Caco-2 (cell line): ENCODE measurements around the gene RAB36. TPM values are rescaled to one million over a fixed set of nuclear protein-coding genes. Genes with fewer than 3 reads are reported as not detected.

ENCODE experiments used
- BruUV-seq: library from RNA; stranded (reverse); fragments of 400-500 nt; replicated peaks from 2 replicates; lab custom pipeline; 2021; lab: Mats Ljungman, UMichigan
- CTCF ChIA-PET: fragments of 300-600 bp; sonication (Branson Sonifier 250); formaldehyde crosslinking; loops from one replicate; lab custom pipeline; 2022; ENCODE audit warnings: antibody characterized with exemption; lab: Charles Lee
- POLR2A ChIA-PET: fragments of 300-600 bp; sonication (Branson Sonifier 250); formaldehyde crosslinking; loops from one replicate; lab custom pipeline; 2022; ENCODE audit warnings: antibody characterized with exemption; lab: Charles Lee
- DNase-seq, 2 experiments: peaks; one replicate each; pipeline versions ENCODE4 v3.0.0 to v3.0.0-alpha.2; 2020 to 2022
- H3K27me3 ChIP-seq: replicated peaks from 2 replicates; pipeline ENCODE4 v1.6.0; 2011; ENCODE audit warnings: low read length; ENCODE audit not compliant: control insufficient read depth, insufficient read depth
- H3K36me3 ChIP-seq: 2 replicates; pipeline ENCODE4 v1.5.1; 2011; ENCODE audit warnings: low read length; ENCODE audit not compliant: control insufficient read depth, insufficient read depth
- H3K4me1 ChIP-seq: fragments of 250-450 bp; sonication (Bioruptor Pico); 2 replicates; pipeline ENCODE4 v1.5.1; 2020; ENCODE audit warnings: mild to moderate bottlenecking
- H3K4me3 ChIP-seq: 2 replicates; pipeline ENCODE4 v1.5.1; 2011; ENCODE audit warnings: low read depth, mild to moderate bottlenecking, control low read depth, low read length
- H3K9me3 ChIP-seq: fragments of 250-450 bp; sonication (Bioruptor Pico); 2 replicates; pipeline ENCODE4 v1.5.1; 2020; ENCODE audit warnings: mild to moderate bottlenecking, moderate library complexity
- H3K27ac Mint-ChIP-seq: one replicate; pipeline ENCODE4 v1.8.0; 2022; ENCODE audit warnings: mixed read lengths; ENCODE audit not compliant: unreplicated experiment
- H3K27me3 Mint-ChIP-seq: one replicate; pipeline ENCODE4 v1.8.0; 2022; ENCODE audit warnings: mixed read lengths; ENCODE audit not compliant: insufficient read depth, unreplicated experiment
- H3K36me3 Mint-ChIP-seq: one replicate; pipeline ENCODE4 v1.8.0; 2022; ENCODE audit warnings: mild to moderate bottlenecking, mixed read lengths; ENCODE audit not compliant: insufficient read depth, unreplicated experiment
- H3K4me1 Mint-ChIP-seq: one replicate; pipeline ENCODE4 v1.8.0; 2022; ENCODE audit warnings: low read depth, mixed read lengths; ENCODE audit not compliant: unreplicated experiment
- H3K4me3 Mint-ChIP-seq: one replicate; pipeline ENCODE4 v1.8.0; 2022; ENCODE audit warnings: mild to moderate bottlenecking, moderate library complexity, mixed read lengths; ENCODE audit not compliant: unreplicated experiment
- H3K9me3 Mint-ChIP-seq: one replicate; pipeline ENCODE4 v1.8.0; 2022; ENCODE audit warnings: mixed read lengths; ENCODE audit not compliant: unreplicated experiment
- CTCF ChIP-seq, 2 experiments: fragments of 200-600 bp in 1 of 2; IDR thresholded peaks; 1 replicate in 1 of 2; 2 replicates in 1 of 2; pipeline versions ENCODE4 v1.5.1 to v1.8.0; 2011 to 2022; ENCODE audit warnings: antibody characterized with exemption in 1 of 2, control low read depth in 1 of 2, inconsistent platforms in 1 of 2, low read depth in 1 of 2, low read length in 1 of 2, mild to moderate bottlenecking in 1 of 2, moderate library complexity in 1 of 2; ENCODE audit not compliant: insufficient read depth in 1 of 2, severe bottlenecking in 1 of 2, unreplicated experiment in 1 of 2
- intact Hi-C: fragments of 100-400 bp; cut with micrococcal nuclease; formaldehyde crosslinking; loops from one replicate; pipeline ENCODE4 v1.10.0; 2022; ENCODE audit not compliant: unreplicated experiment
- total RNA-seq: library from RNA; stranded (reverse); gene quantifications from 2 replicates; pipeline ENCODE4 v1.2.3, GENCODE V29; 2022

Gene RAB36
- total RNA-seq, 1 experiment from 2014 or later, result 0.52 TPM

GRCh38 chr22:23138584-23139435, 6.5 kb upstream of the RAB36 start:
- peaks cover 14% of the 10 kb centered on the region for H3K4me1 ChIP-seq
- no peaks in the 10 kb centered on the region; the same call in 1 of the 2 replicates for H3K36me3 ChIP-seq
- Mint-ChIP-seq H3K36me3 (no peaks in the 10 kb centered on the region), H3K27me3 (no peaks in the 10 kb centered on the region), H3K4me3 (no peak overlapping the region), H3K9me3 (no peaks in the 10 kb centered on the region), H3K4me1 (peaks cover 14% of the 10 kb centered on the region), H3K27ac (no peak overlapping the region)
- no peaks in the 10 kb centered on the region for H3K27me3 ChIP-seq
- ChIA-PET POLR2A (no interaction called here), CTCF (no interaction called here)
- no peak overlapping the region for H3K4me3 ChIP-seq
- TF ChIP-seq CTCF (IDR thresholded peaks at IDR 0.05; ENCODE audit: insufficient read depth in 1 of 2, low read depth in 1 of 2, low read length in 1 of 2, severe bottlenecking in 1 of 2, unreplicated experiment in 1 of 2), result no peak
- BruUV-seq, result no TSS peak
- DNase-seq, result no peak
- no peaks in the 10 kb centered on the region for H3K9me3 ChIP-seq
- intact Hi-C loops, result no loop called here

- H3K27ac Mint-ChIP-seq, result no peak overlapping the region
- Histone ChIP-seq H3K36me3 (no peaks in the 10 kb centered on the region; the same call in 1 of the 2 replicates), H3K9me3 (no peaks in the 10 kb centered on the region), H3K4me1 (peaks cover 14% of the 10 kb centered on the region), H3K4me3 (no peak overlapping the region), H3K27me3 (no peaks in the 10 kb centered on the region)
- H3K27me3 Mint-ChIP-seq, result no peaks in the 10 kb centered on the region
- ChIA-PET CTCF (interaction anchor here (0.6 to 0.7 kb wide), 2 partner anchors 53 to 150 kb away, joined by 3 to 6 read pairs; no protein-coding TSS in a partner anchor), POLR2A (no interaction called here)
- TF ChIP-seq CTCF (IDR thresholded peaks at IDR 0.05; ENCODE audit: insufficient read depth in 1 of 2, low read depth in 1 of 2, low read length in 1 of 2, severe bottlenecking in 1 of 2, unreplicated experiment in 1 of 2), result no peak
- H3K4me3 Mint-ChIP-seq, result no peak overlapping the region
- no peaks in the 10 kb centered on the region for H3K36me3 Mint-ChIP-seq
- no peak for DNase-seq
- intact Hi-C loops, result no loop called here
- BruUV-seq, result no TSS peak
- no peaks in the 10 kb centered on the region for H3K9me3 Mint-ChIP-seq
- H3K4me1 Mint-ChIP-seq, result peaks cover 17% of the 10 kb centered on the region
Measured at GRCh38 chr22:23140385-23140784, 4.9 kb upstream of the RAB36 start.

- no peak for TF ChIP-seq CTCF (IDR thresholded peaks at IDR 0.05; ENCODE audit: insufficient read depth in 1 of 2, low read depth in 1 of 2, low read length in 1 of 2, severe bottlenecking in 1 of 2, unreplicated experiment in 1 of 2)
- peaks cover 28% of the 10 kb centered on the region for H3K4me1 ChIP-seq
- H3K36me3 Mint-ChIP-seq, result no peaks in the 10 kb centered on the region
- no peaks in the 10 kb centered on the region for H3K27me3 Mint-ChIP-seq
- DNase-seq, result no peak
- H3K4me1 Mint-ChIP-seq, result peaks cover 22% of the 10 kb centered on the region
- H3K9me3 Mint-ChIP-seq, result no peaks in the 10 kb centered on the region
- H3K4me3 ChIP-seq, result no peak overlapping the region
- no peaks in the 10 kb centered on the region for H3K27me3 ChIP-seq
- intact Hi-C loops, result loop anchor here (1.0 kb wide), 1 partner anchor 15 kb away; no protein-coding TSS in a partner anchor
- no peaks in the 10 kb centered on the region for H3K9me3 ChIP-seq
- peak overlapping the region; percentile 70 for H3K4me3 Mint-ChIP-seq
- ChIA-PET CTCF (interaction anchor here (0.6 to 1.0 kb wide), 6 partner anchors 21 to 450 kb away, joined by 4 to 14 read pairs (median 6); no protein-coding TSS in a partner anchor), POLR2A (interaction anchor here (0.6 kb wide), 1 partner anchor 10 kb away, joined by 6 read pairs; no protein-coding TSS in a partner anchor)
- no TSS peak for BruUV-seq
- H3K36me3 ChIP-seq, result no peaks in the 10 kb centered on the region; the same call in 1 of the 2 replicates
- H3K27ac Mint-ChIP-seq, result peak overlapping the region; percentile 94
Measured at GRCh38 chr22:23142546-23143105, 2.7 kb upstream of the RAB36 start.
